Measurements from ENCODE around the gene FAM3A. TPM values are rescaled to one million over a fixed set of nuclear protein-coding genes. Genes with fewer than 3 reads are reported as not detected.

The FAM3A gene
- total and polyA plus RNA-seq, 2 of the 4 experiments (the other 2 are of a cell fraction): 14.0 to 47.2 TPM

DNA sequence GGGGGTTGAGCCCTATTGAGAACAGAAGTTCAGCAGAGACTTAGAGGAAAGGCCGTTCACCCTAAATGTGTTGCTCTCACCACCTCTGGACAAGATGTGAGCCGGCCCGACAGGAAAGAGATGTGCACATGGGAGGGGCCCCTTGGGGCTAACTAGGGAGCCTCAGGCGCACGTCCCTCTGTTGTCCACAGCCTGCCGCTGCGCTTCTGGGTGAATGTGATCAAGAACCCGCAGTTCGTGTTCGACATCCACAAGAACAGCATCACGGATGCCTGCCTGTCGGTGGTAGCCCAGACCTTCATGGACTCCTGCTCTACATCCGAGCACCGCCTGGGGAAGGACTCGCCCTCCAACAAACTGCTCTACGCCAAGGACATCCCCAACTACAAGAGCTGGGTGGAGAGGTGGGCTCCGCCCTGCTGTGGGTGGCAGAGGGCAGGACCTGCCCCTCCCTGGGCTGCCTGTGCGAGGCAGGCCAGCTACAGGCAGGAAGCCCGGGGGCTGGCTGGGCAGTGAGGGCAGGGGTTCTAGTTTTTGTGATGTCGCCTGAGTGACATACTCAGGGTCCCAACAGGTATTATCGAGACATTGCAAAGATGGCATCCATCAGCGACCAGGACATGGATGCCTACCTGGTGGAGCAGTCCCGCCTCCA lies 45.0 kb downstream of the FAM3A start:
- dilution Hi-C loops (cut with HindIII; ENCODE audit: low sequenced_read_pairs, unreplicated experiment) (no loop called here), in situ Hi-C loops (cut with MboI; ENCODE audit: low sequenced_read_pairs) (no loop called here), intact Hi-C loops (cut with micrococcal nuclease) (no loop called here)
- H4K91ac ChIP-seq (ENCODE audit: insufficient read depth, low read depth, low read length): no peak overlapping the region
- ChIA-PET POLR2A (ENCODE audit: unreplicated experiment) (no interaction called here), CTCF (no interaction called here)
- 60% methylated on average over 2 of the region's 23 CpGs; no CpG with 5 or more reads in 1 of the 2 experiments for WGBS, 2 experiments (ENCODE audit: extremely low coverage in 2 of 2, insufficient read length in 1 of 2)
- no peaks in the 10 kb centered on the region; the same call in 1 of the 2 replicates for H4K20me1 ChIP-seq (ENCODE audit: insufficient read depth, low read length)
- H3K36me3 ChIP-seq (ENCODE audit: control insufficient read depth, insufficient read depth, low read length): peaks cover 62% of the 10 kb centered on the region
- no TSS peak for BruUV-seq (replicated peaks)
- H3K4me2 ChIP-seq (ENCODE audit: low read depth, low read length): no peak overlapping the region
- no peak overlapping the region for H2AK5ac ChIP-seq (ENCODE audit: low read depth, low read length)
- no peak overlapping the region for H2AK9ac ChIP-seq (replicated peaks; ENCODE audit: low read depth, low read length, poor library complexity)
- H3K79me1 ChIP-seq (ENCODE audit: low read depth in 1 of 2, low read length in 2 of 2): no peaks in the 10 kb centered on the region
- H3K56ac ChIP-seq (ENCODE audit: extremely low read depth, insufficient read depth, low read length): no peak overlapping the region
- no peaks in the 10 kb centered on the region for H3K9me1 ChIP-seq (ENCODE audit: insufficient read depth, low read length)
- no peak overlapping the region for H3K9ac ChIP-seq (ENCODE audit: low read depth, low read length)
- H3K9me3 ChIP-seq (ENCODE audit: control insufficient read depth, insufficient read depth, low read length): peaks cover 2% of the 10 kb centered on the region; the same call in 1 of the 2 replicates
- no peak overlapping the region for H2BK15ac ChIP-seq (ENCODE audit: low read depth, low read length)
- no peak overlapping the region for H3K4ac ChIP-seq (ENCODE audit: low read depth, low read length)
- H3K14ac ChIP-seq (replicated peaks; ENCODE audit: low read depth, low read length): no peak overlapping the region
- no peak overlapping the region for H3K23ac ChIP-seq (ENCODE audit: low read depth, low read length)
- H3K27ac ChIP-seq (ENCODE audit: insufficient read depth, low read length): no peak overlapping the region
- ATAC-seq (ENCODE audit: low read depth) (no peak), DNase-seq (no peak)
- H3K27me3 ChIP-seq (ENCODE audit: control insufficient read depth, insufficient read depth, low read length): no peaks in the 10 kb centered on the region
- no peak overlapping the region for H3K18ac ChIP-seq (ENCODE audit: low read depth, low read length)
- H3K4me3 ChIP-seq (ENCODE audit: insufficient read depth, low read depth, low read length): no peak overlapping the region
- H2BK120ac ChIP-seq (ENCODE audit: low read depth, low read length): no peak overlapping the region
- no peak overlapping the region for H2BK20ac ChIP-seq (ENCODE audit: low read depth, low read length)
- H4K5ac ChIP-seq (ENCODE audit: low read depth, low read length): no peak overlapping the region
- no peak for TF ChIP-seq POLR2A (IDR thresholded peaks at IDR 0.05; ENCODE audit: low read depth, low read length)
- no peak for TF ChIP-seq NFE2L2 (IDR thresholded peaks at IDR 0.05; ENCODE audit: low read depth, low read length)
- TF ChIP-seq, protein P1, sequence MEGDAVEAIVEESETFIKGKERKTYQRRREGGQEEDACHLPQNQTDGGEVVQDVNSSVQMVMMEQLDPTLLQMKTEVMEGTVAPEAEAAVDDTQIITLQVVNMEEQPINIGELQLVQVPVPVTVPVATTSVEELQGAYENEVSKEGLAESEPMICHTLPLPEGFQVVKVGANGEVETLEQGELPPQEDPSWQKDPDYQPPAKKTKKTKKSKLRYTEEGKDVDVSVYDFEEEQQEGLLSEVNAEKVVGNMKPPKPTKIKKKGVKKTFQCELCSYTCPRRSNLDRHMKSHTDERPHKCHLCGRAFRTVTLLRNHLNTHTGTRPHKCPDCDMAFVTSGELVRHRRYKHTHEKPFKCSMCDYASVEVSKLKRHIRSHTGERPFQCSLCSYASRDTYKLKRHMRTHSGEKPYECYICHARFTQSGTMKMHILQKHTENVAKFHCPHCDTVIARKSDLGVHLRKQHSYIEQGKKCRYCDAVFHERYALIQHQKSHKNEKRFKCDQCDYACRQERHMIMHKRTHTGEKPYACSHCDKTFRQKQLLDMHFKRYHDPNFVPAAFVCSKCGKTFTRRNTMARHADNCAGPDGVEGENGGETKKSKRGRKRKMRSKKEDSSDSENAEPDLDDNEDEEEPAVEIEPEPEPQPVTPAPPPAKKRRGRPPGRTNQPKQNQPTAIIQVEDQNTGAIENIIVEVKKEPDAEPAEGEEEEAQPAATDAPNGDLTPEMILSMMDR (conservative IDR thresholded peaks at IDR 0.05; ENCODE audit: low read depth, low read length): no peak
- TF ChIP-seq RCOR1 (IDR thresholded peaks at IDR 0.05; ENCODE audit: insufficient replicate concordance, low read length): no peak
- TF ChIP-seq CEBPB (IDR thresholded peaks at IDR 0.05; ENCODE audit: low read depth, low read length): no peak
- no peak for TF ChIP-seq RAD21 (IDR thresholded peaks at IDR 0.05; ENCODE audit: low read length)
- TF ChIP-seq, protein P2, sequence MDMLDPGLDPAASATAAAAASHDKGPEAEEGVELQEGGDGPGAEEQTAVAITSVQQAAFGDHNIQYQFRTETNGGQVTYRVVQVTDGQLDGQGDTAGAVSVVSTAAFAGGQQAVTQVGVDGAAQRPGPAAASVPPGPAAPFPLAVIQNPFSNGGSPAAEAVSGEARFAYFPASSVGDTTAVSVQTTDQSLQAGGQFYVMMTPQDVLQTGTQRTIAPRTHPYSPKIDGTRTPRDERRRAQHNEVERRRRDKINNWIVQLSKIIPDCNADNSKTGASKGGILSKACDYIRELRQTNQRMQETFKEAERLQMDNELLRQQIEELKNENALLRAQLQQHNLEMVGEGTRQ (IDR thresholded peaks at IDR 0.05; ENCODE audit: low read depth, low read length): no peak
- TF ChIP-seq SMC3 (IDR thresholded peaks at IDR 0.05; ENCODE audit: low read depth, low read length): no peak
- no peak for TF ChIP-seq BHLHE40 (IDR thresholded peaks at IDR 0.05; ENCODE audit: low read depth, low read length)
- no peak for TF ChIP-seq FOS (IDR thresholded peaks at IDR 0.05; ENCODE audit: low read depth, low read length)
- no peak overlapping the region for H2AFZ ChIP-seq (replicated peaks; ENCODE audit: low read length, poor library complexity)
- no peak overlapping the region for H4K8ac ChIP-seq (ENCODE audit: low read depth in 2 of 2, low read length in 2 of 2)
- no peak overlapping the region for H2BK5ac ChIP-seq (ENCODE audit: low read depth, low read length, poor library complexity, severe bottlenecking)
- no peaks in the 10 kb centered on the region for H3K4me1 ChIP-seq (ENCODE audit: control insufficient read depth, insufficient read depth, low read length)
